Chondrocyte (in vitro differentiated cells): Measurements from ENCODE around the gene TULP4. TPM values are rescaled to one million over a fixed set of nuclear protein-coding genes. Genes with fewer than 3 reads are reported as not detected.
A peak's percentile ranks its signal among the peaks of the same experiment; 100 is the strongest.

ENCODE experiments used
- DNase-seq: peaks from one replicate; pipeline ENCODE4 v3.0.0; 2021; ENCODE audit warnings: mixed read lengths, low spot score
- H3K27ac Mint-ChIP-seq: one replicate; pipeline ENCODE4 v1.8.0; 2021; ENCODE audit warnings: mild to moderate bottlenecking, moderate library complexity, mixed read lengths; ENCODE audit not compliant: unreplicated experiment
- H3K27me3 Mint-ChIP-seq: 2 replicates; pipeline ENCODE4 v1.8.0; 2021; ENCODE audit warnings: low read depth, mixed read lengths
- H3K36me3 Mint-ChIP-seq: 2 replicates; pipeline ENCODE4 v1.8.0; 2021; ENCODE audit warnings: low read depth, mixed read lengths
- H3K4me1 Mint-ChIP-seq: 2 replicates; pipeline ENCODE4 v1.8.0; 2021; ENCODE audit warnings: low read depth, mild to moderate bottlenecking, mixed read lengths
- H3K4me3 Mint-ChIP-seq: one replicate; pipeline ENCODE4 v1.8.0; 2021; ENCODE audit warnings: mild to moderate bottlenecking, moderate library complexity, mixed read lengths; ENCODE audit not compliant: unreplicated experiment
- H3K9me3 Mint-ChIP-seq: 2 replicates; pipeline ENCODE4 v1.8.0; 2021; ENCODE audit warnings: low read depth, mixed read lengths
- total RNA-seq: library from RNA; stranded (reverse); gene quantifications from 3 replicates; pipeline ENCODE4 v1.2.1, GENCODE V29; 2021
- TF ChIP-seq, protein P1 (sequence below): fragments of 200-600 bp; sonication (generic); IDR thresholded peaks from 2 replicates; pipeline ENCODE4 v1.5.0; 2021; ENCODE audit warnings: antibody characterized with exemption, mild to moderate bottlenecking, moderate library complexity

The TULP4 gene
- total RNA-seq, 1 donor from 2014 or later, result 97.7 TPM

DNA sequence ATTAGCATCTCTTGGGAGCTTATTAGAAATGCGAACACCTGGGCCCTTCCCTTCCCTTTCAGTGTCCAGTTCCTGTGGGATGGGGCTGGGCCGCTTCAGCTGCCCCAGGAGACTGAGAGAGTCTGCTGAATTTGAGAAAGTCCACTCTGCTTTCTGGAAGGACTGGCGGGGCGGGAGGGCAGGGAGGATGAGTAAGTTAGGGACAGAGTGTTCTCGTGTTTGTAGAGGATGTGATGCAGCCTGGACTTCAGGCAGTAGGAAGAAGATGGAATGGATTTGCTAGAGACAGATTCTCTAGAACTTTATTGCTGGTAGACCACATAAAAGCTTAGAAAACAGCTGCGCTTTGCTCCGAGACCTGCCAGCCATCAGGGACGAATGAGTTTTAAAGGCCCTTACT, 1.1 kb upstream of the TULP4 start:
- DNase-seq, result no peak
- H3K4me1 Mint-ChIP-seq, result peaks cover 18% of the 10 kb centered on the region
- peaks cover 27% of the 10 kb centered on the region for H3K36me3 Mint-ChIP-seq
- no peak overlapping the region for H3K4me3 Mint-ChIP-seq
- TF ChIP-seq, protein P1, sequence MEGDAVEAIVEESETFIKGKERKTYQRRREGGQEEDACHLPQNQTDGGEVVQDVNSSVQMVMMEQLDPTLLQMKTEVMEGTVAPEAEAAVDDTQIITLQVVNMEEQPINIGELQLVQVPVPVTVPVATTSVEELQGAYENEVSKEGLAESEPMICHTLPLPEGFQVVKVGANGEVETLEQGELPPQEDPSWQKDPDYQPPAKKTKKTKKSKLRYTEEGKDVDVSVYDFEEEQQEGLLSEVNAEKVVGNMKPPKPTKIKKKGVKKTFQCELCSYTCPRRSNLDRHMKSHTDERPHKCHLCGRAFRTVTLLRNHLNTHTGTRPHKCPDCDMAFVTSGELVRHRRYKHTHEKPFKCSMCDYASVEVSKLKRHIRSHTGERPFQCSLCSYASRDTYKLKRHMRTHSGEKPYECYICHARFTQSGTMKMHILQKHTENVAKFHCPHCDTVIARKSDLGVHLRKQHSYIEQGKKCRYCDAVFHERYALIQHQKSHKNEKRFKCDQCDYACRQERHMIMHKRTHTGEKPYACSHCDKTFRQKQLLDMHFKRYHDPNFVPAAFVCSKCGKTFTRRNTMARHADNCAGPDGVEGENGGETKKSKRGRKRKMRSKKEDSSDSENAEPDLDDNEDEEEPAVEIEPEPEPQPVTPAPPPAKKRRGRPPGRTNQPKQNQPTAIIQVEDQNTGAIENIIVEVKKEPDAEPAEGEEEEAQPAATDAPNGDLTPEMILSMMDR, result no peak
- no peaks in the 10 kb centered on the region for H3K27me3 Mint-ChIP-seq
- H3K9me3 Mint-ChIP-seq, result peaks cover 8% of the 10 kb centered on the region
- no peak overlapping the region for H3K27ac Mint-ChIP-seq

DNA sequence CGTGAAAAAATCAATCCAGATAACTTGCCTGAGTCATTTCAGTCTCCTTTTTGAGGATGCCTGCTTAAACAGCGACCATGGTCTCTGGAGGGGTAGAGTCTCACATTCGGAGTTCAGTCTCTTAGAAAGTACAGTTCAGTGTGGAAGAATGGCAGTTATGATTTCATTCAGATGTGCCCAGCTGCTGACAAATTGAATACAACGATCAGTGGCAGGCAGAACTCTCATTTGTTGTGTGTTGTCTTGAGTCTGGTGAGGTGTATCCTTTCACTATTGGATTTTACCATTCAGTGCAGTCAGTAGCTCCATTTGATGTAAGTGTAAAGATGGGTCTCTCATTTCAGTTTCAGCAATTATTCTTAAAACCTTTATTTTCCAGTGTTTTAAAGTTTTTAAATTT, 639 bp upstream of the TULP4 start:
- TF ChIP-seq, protein P1, result no peak
- Mint-ChIP-seq H3K9me3 (peaks cover 8% of the 10 kb centered on the region), H3K36me3 (peaks cover 27% of the 10 kb centered on the region), H3K27me3 (no peaks in the 10 kb centered on the region), H3K4me3 (no peak overlapping the region), H3K4me1 (peaks cover 19% of the 10 kb centered on the region), H3K27ac (no peak overlapping the region)
- DNase-seq, result no peak

DNA sequence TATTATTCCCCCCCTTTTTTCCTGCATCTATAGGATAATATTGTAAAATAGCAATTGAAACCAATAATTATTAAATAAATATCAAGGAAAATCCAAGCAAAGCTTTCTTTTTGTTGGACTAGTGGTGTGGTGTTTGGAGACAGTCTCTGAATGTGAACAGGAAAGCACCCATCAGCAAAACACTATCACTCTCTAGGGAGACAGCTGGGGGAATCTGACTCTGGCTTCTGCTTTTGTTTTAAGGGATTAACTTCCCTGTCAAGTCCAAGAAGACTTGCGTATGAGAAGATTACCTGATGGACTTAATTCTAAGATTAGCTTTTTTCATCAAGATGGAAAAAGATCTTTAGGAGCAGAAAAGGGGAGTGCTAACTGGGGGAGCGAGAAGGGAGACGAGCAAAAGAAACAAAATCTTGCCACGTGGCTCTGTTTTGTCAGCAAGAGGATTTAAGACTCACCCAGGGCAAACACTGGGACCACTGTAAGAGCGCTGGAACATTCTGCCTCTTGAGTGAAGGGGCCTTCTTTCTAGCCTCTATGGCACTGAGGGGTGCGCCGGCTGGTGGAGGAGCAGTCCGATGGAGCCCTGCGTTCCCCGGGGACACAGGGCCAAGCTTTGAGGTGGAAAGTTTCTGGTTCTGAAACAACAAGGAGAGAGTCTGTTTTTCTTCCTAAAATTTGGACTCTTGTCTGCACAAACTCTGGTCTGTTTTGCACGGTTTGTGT, 570 bp downstream of the TULP4 start:
- no peak overlapping the region for H3K4me3 Mint-ChIP-seq
- DNase-seq, result no peak
- H3K9me3 Mint-ChIP-seq, result peaks cover 8% of the 10 kb centered on the region
- no peaks in the 10 kb centered on the region for H3K27me3 Mint-ChIP-seq
- peaks cover 28% of the 10 kb centered on the region for H3K36me3 Mint-ChIP-seq
- peaks cover 20% of the 10 kb centered on the region for H3K4me1 Mint-ChIP-seq
- peak overlapping the region; percentile 45 for H3K27ac Mint-ChIP-seq
- TF ChIP-seq, protein P1, result no peak

- no peak overlapping the region for H3K4me3 Mint-ChIP-seq
- H3K36me3 Mint-ChIP-seq, result peaks cover 30% of the 10 kb centered on the region
- no peaks in the 10 kb centered on the region for H3K27me3 Mint-ChIP-seq
- peaks cover 8% of the 10 kb centered on the region for H3K9me3 Mint-ChIP-seq
- TF ChIP-seq, protein P1, result no peak
- peaks cover 24% of the 10 kb centered on the region for H3K4me1 Mint-ChIP-seq
- no peak for DNase-seq
- peak overlapping the region; percentile 10 for H3K27ac Mint-ChIP-seq
These were observed 1.7 kb downstream of the TULP4 start for GRCh38 chr6:158313989-158314388.

GRCh38 chr6:158314737-158315136, 2.5 kb downstream of the TULP4 start:
- H3K27me3 Mint-ChIP-seq, result no peaks in the 10 kb centered on the region
- TF ChIP-seq, protein P1, result no peak
- DNase-seq, result no peak
- H3K4me1 Mint-ChIP-seq, result peaks cover 25% of the 10 kb centered on the region
- H3K4me3 Mint-ChIP-seq, result no peak overlapping the region
- peaks cover 30% of the 10 kb centered on the region for H3K36me3 Mint-ChIP-seq
- H3K27ac Mint-ChIP-seq, result no peak overlapping the region
- H3K9me3 Mint-ChIP-seq, result peaks cover 8% of the 10 kb centered on the region
